ENCODE data around the gene CHST15.

CHST15 gene

GRCh38 chr10:123970207-123970926 is 123.0 kb downstream of the CHST15 start:
- no peak overlapping the region for H3K4me3 ChIP-seq (ENCODE audit: low read length)
- no peak for DNase-seq (ENCODE audit: low read depth, low spot score)

GRCh38 chr10:123967626-123968243 is 125.7 kb downstream of the CHST15 start:
- DNase-seq (ENCODE audit: low read depth, low spot score): peak; percentile 32
- H3K4me3 ChIP-seq (ENCODE audit: low read length): no peak overlapping the region

GRCh38 chr10:123966896-123967231 is 126.5 kb downstream of the CHST15 start:
- no peak for DNase-seq (ENCODE audit: low read depth, low spot score)
- H3K4me3 ChIP-seq (ENCODE audit: low read length): no peak overlapping the region

- DNase-seq (ENCODE audit: low read depth, low spot score): no peak
- H3K4me3 ChIP-seq (ENCODE audit: low read length): no peak overlapping the region
These were observed 127.2 kb downstream of the CHST15 start for GRCh38 chr10:123965973-123966895.

- H3K4me3 ChIP-seq (ENCODE audit: low read length): no peak overlapping the region
- DNase-seq (ENCODE audit: low read depth, low spot score): no peak
These were observed 128.4 kb downstream of the CHST15 start for GRCh38 chr10:123964953-123965352.

- DNase-seq (ENCODE audit: low read depth, low spot score): no peak
- H3K4me3 ChIP-seq (ENCODE audit: low read length): no peak overlapping the region
These were observed 130.5 kb downstream of the CHST15 start for GRCh38 chr10:123962756-123963530.

GRCh38 chr10:123958241-123958640 is 135.2 kb downstream of the CHST15 start:
- H3K4me3 ChIP-seq (ENCODE audit: low read length): no peak overlapping the region
- DNase-seq (ENCODE audit: low read depth, low spot score): no peak

Data from Jurkat, Clone E6-1 (cell line).